Astrocyte (in vitro differentiated cells and primary cell): ENCODE measurements around the gene KDM1B. TPM values are rescaled to one million over a fixed set of nuclear protein-coding genes. Genes with fewer than 3 reads are reported as not detected.

Experiments
- DNase-seq: peaks from one replicate; pipeline ENCODE4 v3.0.0-alpha.2; 2010; ENCODE audit warnings: low read depth
- FAIRE-seq: peaks from 2 replicates; lab custom pipeline; 2011; peaks lifted over from hg19 to GRCh38; lab: Jason Lieb, UNC
- H2AFZ ChIP-seq: 2 replicates; pipeline ENCODE4 v1.6.0; 2012; ENCODE audit warnings: low read depth, low read length, inconsistent platforms
- H3K27ac ChIP-seq: 2 replicates; pipeline ENCODE4 v1.5.1; 2011; ENCODE audit warnings: low read depth, low read length, inconsistent platforms
- H3K27me3 ChIP-seq: 2 replicates; pipeline ENCODE4 v1.6.0; 2011; ENCODE audit warnings: low read length, inconsistent platforms; ENCODE audit not compliant: insufficient read depth
- H3K36me3 ChIP-seq: 2 replicates; pipeline ENCODE4 v1.5.1; 2011; ENCODE audit warnings: low read length, inconsistent platforms; ENCODE audit not compliant: insufficient read depth
- H3K4me1 ChIP-seq: 2 replicates; pipeline ENCODE4 v1.5.1; 2011; ENCODE audit warnings: low read length, inconsistent platforms; ENCODE audit not compliant: insufficient read depth
- H3K4me2 ChIP-seq: 2 replicates; pipeline ENCODE4 v1.6.0; 2012; ENCODE audit warnings: low read length, inconsistent platforms
- H3K4me3 ChIP-seq: 2 replicates; pipeline ENCODE4 v1.5.1; 2011; ENCODE audit warnings: low read depth, mild to moderate bottlenecking, low read length, inconsistent platforms; ENCODE audit not compliant: insufficient read depth
- H3K79me2 ChIP-seq: 2 replicates; pipeline ENCODE4 v1.6.0; 2012; ENCODE audit warnings: mild to moderate bottlenecking, low read length, inconsistent platforms; ENCODE audit not compliant: insufficient read depth
- H3K9ac ChIP-seq: 2 replicates; pipeline ENCODE4 v1.6.0; 2012; ENCODE audit warnings: mild to moderate bottlenecking, low read length, inconsistent platforms
- H3K9me3 ChIP-seq: 2 replicates; pipeline ENCODE4 v1.5.1; 2012; ENCODE audit warnings: low read depth, mild to moderate bottlenecking, low read length, inconsistent platforms; ENCODE audit not compliant: insufficient read depth
- H4K20me1 ChIP-seq: 2 replicates; pipeline ENCODE4 v1.6.0; 2012; ENCODE audit warnings: low read length, inconsistent platforms; ENCODE audit not compliant: insufficient read depth
- H3K27ac Mint-ChIP-seq: one replicate; pipeline ENCODE4 v1.8.0; 2021; ENCODE audit warnings: mild to moderate bottlenecking, mixed read lengths; ENCODE audit not compliant: unreplicated experiment
- H3K27me3 Mint-ChIP-seq: one replicate; pipeline ENCODE4 v1.8.0; 2021; ENCODE audit warnings: low read depth, mixed read lengths; ENCODE audit not compliant: unreplicated experiment
- H3K36me3 Mint-ChIP-seq: one replicate; pipeline ENCODE4 v1.8.0; 2021; ENCODE audit warnings: low read depth, mixed read lengths; ENCODE audit not compliant: unreplicated experiment
- H3K4me1 Mint-ChIP-seq: one replicate; pipeline ENCODE4 v1.8.0; 2021; ENCODE audit warnings: low read depth, mixed read lengths; ENCODE audit not compliant: unreplicated experiment
- H3K4me3 Mint-ChIP-seq: one replicate; pipeline ENCODE4 v1.8.0; 2021; ENCODE audit warnings: mild to moderate bottlenecking, moderate library complexity, mixed read lengths; ENCODE audit not compliant: unreplicated experiment
- H3K9me3 Mint-ChIP-seq: one replicate; pipeline ENCODE4 v1.8.0; 2021; ENCODE audit warnings: mild to moderate bottlenecking, mixed read lengths; ENCODE audit not compliant: unreplicated experiment
- EZH2 ChIP-seq: IDR thresholded peaks from 2 replicates; pipeline ENCODE4 v1.6.1; 2012; ENCODE audit warnings: mild to moderate bottlenecking, low read length, inconsistent platforms; ENCODE audit not compliant: insufficient read depth
- total RNA-seq: library from RNA; stranded (reverse); gene quantifications from 2 replicates; pipeline ENCODE4 v1.2.1, GENCODE V29; 2021
- TF ChIP-seq, protein P1 (sequence below): IDR thresholded peaks from 2 replicates; pipeline ENCODE4 v1.5.1; 2011; ENCODE audit warnings: low read depth, mild to moderate bottlenecking, inconsistent platforms, low read length, moderate library complexity; ENCODE audit not compliant: insufficient read depth

The KDM1B gene
- total RNA-seq, 1 donor from 2014 or later, result 16.5 TPM

DNA sequence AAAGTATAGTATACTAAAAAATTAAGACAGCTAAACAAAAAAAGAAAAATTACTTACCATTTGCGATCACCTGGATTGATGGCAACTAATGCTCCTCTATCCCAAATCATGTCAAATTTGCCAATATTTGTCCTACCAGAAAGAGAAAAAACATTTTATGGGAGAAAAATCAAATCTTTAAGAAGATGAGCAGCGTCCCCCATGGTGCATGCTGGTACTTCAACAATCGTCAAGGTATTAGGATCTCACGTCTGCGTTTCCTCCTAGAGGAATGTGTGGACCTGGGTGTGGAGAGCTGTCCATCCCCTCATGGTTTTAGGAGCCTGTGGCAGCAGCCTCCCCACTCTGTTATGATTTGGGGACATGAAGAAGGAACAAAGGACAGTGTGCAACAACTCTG is 16.3 kb upstream of the KDM1B start:
- Mint-ChIP-seq H3K27ac (no peak overlapping the region), H3K4me3 (no peak overlapping the region), H3K27me3 (no peaks in the 10 kb centered on the region), H3K4me1 (no peaks in the 10 kb centered on the region), H3K36me3 (peaks cover 13% of the 10 kb centered on the region), H3K9me3 (no peaks in the 10 kb centered on the region)
- Histone ChIP-seq H3K27ac (no peak overlapping the region), H3K79me2 (no peaks in the 10 kb centered on the region), H4K20me1 (peaks cover 4% of the 10 kb centered on the region), H2AFZ (no peak overlapping the region), H3K36me3 (peaks cover 7% of the 10 kb centered on the region), H3K4me1 (no peaks in the 10 kb centered on the region), H3K4me2 (no peak overlapping the region), H3K4me3 (no peak overlapping the region), H3K27me3 (no peaks in the 10 kb centered on the region), H3K9ac (no peak overlapping the region), H3K9me3 (no peaks in the 10 kb centered on the region)
- DNase-seq, result no peak
- no peak for FAIRE-seq
- no peak for TF ChIP-seq EZH2
- TF ChIP-seq, protein P1, sequence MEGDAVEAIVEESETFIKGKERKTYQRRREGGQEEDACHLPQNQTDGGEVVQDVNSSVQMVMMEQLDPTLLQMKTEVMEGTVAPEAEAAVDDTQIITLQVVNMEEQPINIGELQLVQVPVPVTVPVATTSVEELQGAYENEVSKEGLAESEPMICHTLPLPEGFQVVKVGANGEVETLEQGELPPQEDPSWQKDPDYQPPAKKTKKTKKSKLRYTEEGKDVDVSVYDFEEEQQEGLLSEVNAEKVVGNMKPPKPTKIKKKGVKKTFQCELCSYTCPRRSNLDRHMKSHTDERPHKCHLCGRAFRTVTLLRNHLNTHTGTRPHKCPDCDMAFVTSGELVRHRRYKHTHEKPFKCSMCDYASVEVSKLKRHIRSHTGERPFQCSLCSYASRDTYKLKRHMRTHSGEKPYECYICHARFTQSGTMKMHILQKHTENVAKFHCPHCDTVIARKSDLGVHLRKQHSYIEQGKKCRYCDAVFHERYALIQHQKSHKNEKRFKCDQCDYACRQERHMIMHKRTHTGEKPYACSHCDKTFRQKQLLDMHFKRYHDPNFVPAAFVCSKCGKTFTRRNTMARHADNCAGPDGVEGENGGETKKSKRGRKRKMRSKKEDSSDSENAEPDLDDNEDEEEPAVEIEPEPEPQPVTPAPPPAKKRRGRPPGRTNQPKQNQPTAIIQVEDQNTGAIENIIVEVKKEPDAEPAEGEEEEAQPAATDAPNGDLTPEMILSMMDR, result no peak

DNA sequence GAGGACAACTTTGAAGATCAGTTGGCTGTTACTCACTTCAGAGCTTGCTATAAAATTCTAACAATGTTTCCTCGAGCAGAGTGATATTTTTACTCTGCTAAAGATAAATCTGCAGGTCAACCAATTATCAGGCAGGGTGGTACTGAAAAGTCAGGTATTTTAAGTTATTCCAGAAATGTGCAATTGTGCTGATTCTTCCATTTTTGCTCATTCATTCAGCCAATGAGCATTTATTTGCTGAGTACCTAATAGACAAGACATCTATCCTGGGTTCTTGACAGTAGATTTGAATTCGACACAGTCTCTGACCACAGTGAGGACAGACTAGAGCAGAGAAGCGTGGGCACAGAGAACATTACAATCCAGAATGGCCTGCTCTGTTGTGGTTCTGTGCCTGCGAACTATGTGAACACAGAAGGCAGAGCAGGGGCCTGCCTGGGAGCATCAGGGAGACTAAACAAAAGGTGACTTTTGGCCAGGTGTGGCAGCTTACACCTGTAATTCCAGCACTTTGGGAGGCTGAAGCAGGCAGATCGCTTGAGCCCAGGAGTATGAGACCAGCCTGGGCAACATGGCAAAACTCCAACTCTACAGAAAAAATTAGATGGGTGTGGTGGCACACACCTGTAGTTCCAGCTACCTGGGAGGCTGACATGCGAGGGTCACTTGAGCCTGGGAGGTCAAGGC is 15.1 kb upstream of the KDM1B start:
- no peaks in the 10 kb centered on the region for H3K4me1 ChIP-seq
- Mint-ChIP-seq H3K4me1 (no peaks in the 10 kb centered on the region), H3K27me3 (no peaks in the 10 kb centered on the region), H3K4me3 (no peak overlapping the region), H3K9me3 (no peaks in the 10 kb centered on the region), H3K36me3 (peaks cover 8% of the 10 kb centered on the region), H3K27ac (no peak overlapping the region)
- no peak for DNase-seq
- no peak overlapping the region for H3K9ac ChIP-seq
- peaks cover 3% of the 10 kb centered on the region for H3K36me3 ChIP-seq
- no peak overlapping the region for H2AFZ ChIP-seq
- H3K27me3 ChIP-seq, result no peaks in the 10 kb centered on the region
- TF ChIP-seq, protein P1, result no peak
- TF ChIP-seq EZH2, result no peak
- H4K20me1 ChIP-seq, result no peaks in the 10 kb centered on the region
- no peak overlapping the region for H3K4me3 ChIP-seq
- no peak for FAIRE-seq
- H3K9me3 ChIP-seq, result no peaks in the 10 kb centered on the region
- no peaks in the 10 kb centered on the region for H3K79me2 ChIP-seq
- no peak overlapping the region for H3K4me2 ChIP-seq
- no peak overlapping the region for H3K27ac ChIP-seq
